Measurements from ENCODE around the gene CEP112. TPM values are rescaled to one million over a fixed set of nuclear protein-coding genes. Genes with fewer than 3 reads are reported as not detected.

CEP112 gene
- total and polyA plus RNA-seq, 2 experiments from 2014 or later: 4.0 to 4.3 TPM

- Histone ChIP-seq H3K27me3 (ENCODE audit: insufficient read depth) (no peaks in the 10 kb centered on the region), H3K36me3 (ENCODE audit: insufficient read depth) (no peaks in the 10 kb centered on the region), H3K9me2 (ENCODE audit: insufficient read depth) (no peaks in the 10 kb centered on the region), H4K20me1 (replicated peaks; ENCODE audit: insufficient read depth) (no peaks in the 10 kb centered on the region), H3K4me3 (no peak overlapping the region), H3F3A (replicated peaks; ENCODE audit: low read depth) (no peaks in the 10 kb centered on the region), H2AFZ (no peak overlapping the region), H3K79me2 (replicated peaks; ENCODE audit: insufficient read depth) (no peaks in the 10 kb centered on the region), H3K4me1 (ENCODE audit: insufficient read depth) (no peaks in the 10 kb centered on the region), H3K27ac (ENCODE audit: low read depth) (no peak overlapping the region), H3K4me2 (no peak overlapping the region)
- TF ChIP-seq ZNF462 (CRISPR knock-in tag; IDR thresholded peaks at IDR 0.05) (no peak), ETS1 (IDR thresholded peaks at IDR 0.05) (no peak)
- no peak overlapping the region for H3K27ac Mint-ChIP-seq
- ATAC-seq (no peak), DNase-seq (ENCODE audit: low spot score) (no peak)
- H3K9me3 Mint-ChIP-seq: no peaks in the 10 kb centered on the region
- H3K27me3 Mint-ChIP-seq (ENCODE audit: insufficient read depth, low read depth, poor library complexity): no peaks in the 10 kb centered on the region
- H3K4me3 Mint-ChIP-seq: no peak overlapping the region
- no peaks in the 10 kb centered on the region for H3K36me3 Mint-ChIP-seq (ENCODE audit: low read depth)
- H3K4me1 Mint-ChIP-seq: no peaks in the 10 kb centered on the region
These were observed 374.0 kb downstream of the CEP112 start for GRCh38 chr17:65817951-65818350.

GRCh38 chr17:65814418-65814817, 377.5 kb downstream of the CEP112 start:
- Histone ChIP-seq H3K9me2 (ENCODE audit: insufficient read depth) (0 out of 2 replicates have a peak, but pooled peaks cover 8% of the 10 kb centered on the region), H3K27ac (ENCODE audit: low read depth) (no peak overlapping the region), H3F3A (replicated peaks; ENCODE audit: low read depth) (no peaks in the 10 kb centered on the region), H3K27me3 (ENCODE audit: insufficient read depth) (no peaks in the 10 kb centered on the region), H3K4me2 (no peak overlapping the region), H3K36me3 (ENCODE audit: insufficient read depth) (0 out of 2 replicates have a peak, but pooled peaks cover 2% of the 10 kb centered on the region), H3K4me3 (no peak overlapping the region), H2AFZ (no peak overlapping the region), H4K20me1 (replicated peaks; ENCODE audit: insufficient read depth) (no peaks in the 10 kb centered on the region), H3K79me2 (replicated peaks; ENCODE audit: insufficient read depth) (no peaks in the 10 kb centered on the region), H3K4me1 (ENCODE audit: insufficient read depth) (no peaks in the 10 kb centered on the region)
- DNase-seq (ENCODE audit: low spot score) (no peak), ATAC-seq (no peak)
- no peak overlapping the region for H3K4me3 Mint-ChIP-seq
- H3K9me3 Mint-ChIP-seq: peaks cover 2% of the 10 kb centered on the region
- H3K27me3 Mint-ChIP-seq (ENCODE audit: insufficient read depth, low read depth, poor library complexity): no peaks in the 10 kb centered on the region
- peaks cover 2% of the 10 kb centered on the region; the same call in 2 of the 3 replicates for H3K36me3 Mint-ChIP-seq (ENCODE audit: low read depth)
- no peaks in the 10 kb centered on the region for H3K4me1 Mint-ChIP-seq
- H3K27ac Mint-ChIP-seq: no peak overlapping the region
- TF ChIP-seq CREB1 (CRISPR knock-in tag; IDR thresholded peaks at IDR 0.05; ENCODE audit: low read depth): no peak
- no peak for TF ChIP-seq POLR2AphosphoS5 (IDR thresholded peaks at IDR 0.05; ENCODE audit: low read depth)
- no peak for TF ChIP-seq CTCF (conservative IDR thresholded peaks at IDR 0.05; ENCODE audit: low read depth in 2 of 2)
- TF ChIP-seq ETS1 (IDR thresholded peaks at IDR 0.05): no peak
- no peak for TF ChIP-seq ZNF114 (CRISPR knock-in tag; IDR thresholded peaks at IDR 0.05)
- no peak for TF ChIP-seq EZH2phosphoT487 (IDR thresholded peaks at IDR 0.05; ENCODE audit: unreplicated experiment)
- TF ChIP-seq ZNF331 (CRISPR knock-in tag; IDR thresholded peaks at IDR 0.05; ENCODE audit: low read depth): no peak
- TF ChIP-seq JUNB (IDR thresholded peaks at IDR 0.05; ENCODE audit: unreplicated experiment): no peak
- no peak for TF ChIP-seq NANOG (IDR thresholded peaks at IDR 0.05; ENCODE audit: borderline replicate concordance)
